Astrocyte (in vitro differentiated cells and primary cell): ENCODE data around the gene SND1.

Experiments
- CTCF ChIP-seq: IDR thresholded peaks from 2 replicates; pipeline ENCODE4 v1.5.1; 2011; ENCODE audit warnings: low read depth, mild to moderate bottlenecking, inconsistent platforms, low read length, moderate library complexity; ENCODE audit not compliant: insufficient read depth
- EZH2 ChIP-seq: IDR thresholded peaks from 2 replicates; pipeline ENCODE4 v1.6.1; 2012; ENCODE audit warnings: mild to moderate bottlenecking, low read length, inconsistent platforms; ENCODE audit not compliant: insufficient read depth

DNA sequence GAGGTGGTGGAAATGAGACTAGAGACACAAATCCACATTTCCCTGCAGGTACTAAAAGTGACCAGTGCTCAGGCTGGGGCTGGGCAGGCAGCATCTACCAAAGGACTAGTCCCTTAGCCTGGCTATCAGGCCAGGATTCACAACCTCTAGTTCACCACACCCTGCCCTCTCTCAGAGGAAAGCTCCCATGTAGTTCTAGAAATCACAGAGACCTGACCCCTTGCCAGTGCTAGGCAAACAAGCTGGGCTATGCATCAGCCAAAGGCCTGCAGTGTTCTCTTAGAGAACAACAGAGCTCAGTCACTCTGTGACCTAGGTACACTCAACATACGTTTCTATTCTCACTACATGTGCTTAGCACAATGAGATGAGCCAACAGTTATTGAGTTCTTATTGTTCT lies 405.9 kb downstream of the SND1 start:
- TF ChIP-seq CTCF (no peak), EZH2 (no peak)
